ENCODE measurements around the gene MKNK2. TPM values are rescaled to one million over a fixed set of nuclear protein-coding genes. Genes with fewer than 3 reads are reported as not detected.
A peak's percentile ranks its signal among the peaks of the same experiment; 100 is the strongest.

The MKNK2 gene
- total and polyA plus RNA-seq, 5 experiments from 2014 or later = 26.1 to 176 (median 47.1) TPM

- Mint-ChIP-seq H3K9me3 (no peaks in the 10 kb centered on the region), H3K27me3 (no peaks in the 10 kb centered on the region), H3K4me3 (peak overlapping the region in 8 of 10 donors; percentile 13 to 78 (median 50)), H3K27ac (peak overlapping the region in 8 of 10 donors; percentile 10 to 77 (median 50)), H3K36me3 (peaks cover 0 to 13% (median 9%) of the 10 kb centered on the region in 3 donors), H3K4me1 (peaks cover 8 to 46% (median 27%) of the 10 kb centered on the region in 4 donors)
- DNase-seq = no peak
- POLR2A ChIA-PET = interaction anchor here (0.6 kb wide), 1 partner anchor 83 kb away, joined by 3 read pairs; no protein-coding TSS in a partner anchor
- ATAC-seq = no peak
These were observed 37.9 kb downstream of the MKNK2 start for GRCh38 chr19:2012941-2013682.

GRCh38 chr19:2011169-2011568 is 39.9 kb downstream of the MKNK2 start:
- H3K9me3 Mint-ChIP-seq = no peaks in the 10 kb centered on the region
- H3K27ac Mint-ChIP-seq = peak overlapping the region in 7 of 10 donors; percentile 24 to 81 (median 56)
- H3K4me1 Mint-ChIP-seq = peaks cover 7 to 46% (median 26%) of the 10 kb centered on the region in 4 donors
- no peak for ATAC-seq
- DNase-seq = no peak
- H3K4me3 Mint-ChIP-seq = no peak overlapping the region
- H3K36me3 Mint-ChIP-seq = peaks cover 0 to 13% (median 9%) of the 10 kb centered on the region in 3 donors
- POLR2A ChIA-PET = no interaction called here
- H3K27me3 Mint-ChIP-seq = no peaks in the 10 kb centered on the region

DNA sequence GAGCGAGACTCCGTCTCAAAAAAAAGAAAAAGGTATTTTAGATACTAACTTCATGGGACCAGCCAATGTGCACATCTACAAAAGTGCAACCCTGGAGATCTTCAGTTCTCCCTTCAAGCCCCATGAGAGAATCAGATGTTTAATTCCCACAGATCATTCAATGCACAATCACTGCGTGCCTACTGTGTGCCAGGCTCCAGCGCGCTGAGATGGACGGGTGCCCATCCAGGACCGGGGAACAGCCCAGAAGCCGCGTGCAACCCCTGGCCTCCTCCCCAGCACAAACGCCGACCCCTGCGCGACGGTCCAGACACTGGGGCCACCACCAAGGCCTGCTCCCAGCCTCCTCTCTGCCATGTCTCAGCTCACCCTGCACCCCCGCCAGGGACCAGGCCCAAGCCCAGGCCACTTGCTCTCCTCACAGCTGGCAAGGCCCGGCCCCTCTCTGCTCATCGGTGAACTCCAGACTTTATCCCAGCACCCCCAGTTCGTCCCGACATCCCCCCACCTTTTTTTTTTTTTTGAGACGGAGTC is 40.8 kb downstream of the MKNK2 start:
- no peak overlapping the region for H3K4me3 Mint-ChIP-seq
- peaks cover 0 to 13% (median 9%) of the 10 kb centered on the region in 3 donors for H3K36me3 Mint-ChIP-seq
- H3K27me3 Mint-ChIP-seq = no peaks in the 10 kb centered on the region
- ATAC-seq (no peak), DNase-seq (no peak)
- POLR2A ChIA-PET = no interaction called here
- H3K27ac Mint-ChIP-seq = peak overlapping the region in 2 of 10 donors; percentile 40 to 56
- H3K4me1 Mint-ChIP-seq = peaks cover 7 to 46% (median 27%) of the 10 kb centered on the region in 4 donors
- H3K9me3 Mint-ChIP-seq = no peaks in the 10 kb centered on the region

DNA sequence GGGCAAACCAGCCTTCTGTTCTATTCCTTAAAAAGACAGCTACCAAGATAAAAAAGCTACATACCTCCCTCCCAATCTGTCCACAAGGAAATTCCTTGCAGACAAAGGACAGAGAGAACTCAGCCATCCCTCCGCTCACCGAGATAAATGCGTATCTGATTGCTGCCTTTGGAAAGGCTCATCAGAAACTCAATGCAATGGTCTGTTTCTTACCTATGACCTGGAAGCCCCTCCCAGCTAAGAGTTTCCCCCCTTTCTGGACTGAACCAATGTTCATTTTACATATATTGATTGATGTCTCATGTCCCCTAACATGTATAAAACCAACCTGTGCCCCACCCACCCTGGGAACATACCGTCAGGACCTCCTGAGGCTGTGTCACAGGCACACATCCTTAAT is 47.2 kb downstream of the MKNK2 start:
- POLR2A ChIA-PET = interaction anchor here (0.6 to 0.7 kb wide), 3 partner anchors 61 to 972 kb away, joined by 3 to 4 read pairs (median 4); no protein-coding TSS in a partner anchor
- no peak for DNase-seq
- no peak overlapping the region for H3K4me3 Mint-ChIP-seq

GRCh38 chr19:1999856-2000515 is 51.1 kb downstream of the MKNK2 start:
- Mint-ChIP-seq H3K9me3 (no peaks in the 10 kb centered on the region), H3K36me3 (peaks cover 0 to 46% (median 9%) of the 10 kb centered on the region in 3 donors), H3K4me3 (no peak overlapping the region), H3K27ac (no peak overlapping the region), H3K4me1 (peaks cover 0 to 10% (median 4%) of the 10 kb centered on the region in 4 donors), H3K27me3 (no peaks in the 10 kb centered on the region)
- POLR2A ChIA-PET = no interaction called here
- DNase-seq (no peak), ATAC-seq (no peak)

More for the DNA sequence above, 47.2 kb downstream of the MKNK2 start:
- no peaks in the 10 kb centered on the region for H3K27me3 Mint-ChIP-seq
- peaks cover 0 to 30% (median 2%) of the 10 kb centered on the region in 3 donors for H3K36me3 Mint-ChIP-seq
- no peaks in the 10 kb centered on the region for H3K9me3 Mint-ChIP-seq
- H3K27ac Mint-ChIP-seq = peak overlapping the region in 2 of 10 donors; percentile 52 to 66
- H3K4me1 Mint-ChIP-seq = peaks cover 0 to 12% (median 4%) of the 10 kb centered on the region in 4 donors
- ATAC-seq = no peak

GRCh38 chr19:1998712-1999708 is 52.0 kb downstream of the MKNK2 start:
- POLR2A ChIA-PET = interaction anchor here (0.6 to 0.8 kb wide), 2 partner anchors 26 to 43 kb away, joined by 3 read pairs; no protein-coding TSS in a partner anchor
- Mint-ChIP-seq H3K36me3 (peaks cover 0 to 45% (median 9%) of the 10 kb centered on the region in 3 donors), H3K4me1 (peaks cover 0 to 10% (median 4%) of the 10 kb centered on the region in 4 donors), H3K4me3 (peak overlapping the region in 4 of 10 donors; percentile 16 to 45 (median 32)), H3K9me3 (no peaks in the 10 kb centered on the region), H3K27me3 (no peaks in the 10 kb centered on the region), H3K27ac (peak overlapping the region in 1 of 10 donors; percentile 61)
- ATAC-seq (peak in 1 of 2 donors; percentile 46), DNase-seq (no peak)

DNA sequence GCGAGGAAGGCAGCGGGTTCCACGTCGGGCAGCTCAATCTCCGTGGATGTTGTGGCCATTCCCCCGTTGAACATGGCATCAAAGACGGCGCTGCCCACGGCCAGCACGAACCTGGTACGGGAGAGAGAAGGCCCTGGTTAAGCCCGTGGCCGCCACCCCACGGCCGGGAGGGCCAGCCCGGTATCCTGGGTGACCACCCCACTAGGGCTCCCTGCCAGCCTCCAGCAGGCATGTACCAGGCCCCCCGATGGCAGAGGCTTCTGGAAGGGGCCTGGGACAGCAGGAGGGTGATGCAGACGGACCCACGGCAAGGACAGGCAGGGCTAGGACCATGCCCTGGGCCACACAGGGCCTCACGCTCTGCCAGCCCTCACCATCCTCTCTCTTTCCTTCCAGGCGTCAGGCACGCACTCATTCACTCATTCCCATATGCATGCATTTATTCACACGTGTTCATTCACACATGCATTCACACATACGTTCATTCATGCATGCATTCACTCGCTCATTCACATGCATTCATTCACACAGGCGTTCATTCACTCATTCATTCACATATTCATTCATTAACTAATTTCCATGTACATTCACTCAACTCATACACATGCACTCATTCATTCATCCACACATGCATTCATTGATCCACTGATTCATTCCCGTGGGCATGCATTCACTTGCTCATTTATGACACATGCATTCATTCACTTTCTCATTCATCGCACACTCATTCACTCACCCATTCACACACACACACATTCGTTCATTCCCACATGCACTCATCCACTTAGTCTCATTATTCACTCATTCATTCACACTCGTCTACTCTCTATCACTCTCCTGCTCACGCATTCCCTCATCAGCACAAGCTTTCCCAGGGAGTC is 53.5 kb downstream of the MKNK2 start:
- Mint-ChIP-seq H3K4me1 (peaks cover 0 to 10% (median 4%) of the 10 kb centered on the region in 4 donors), H3K36me3 (peaks cover 0 to 41% (median 7%) of the 10 kb centered on the region in 3 donors), H3K4me3 (peak overlapping the region in 1 of 10 donors; percentile 25), H3K27ac (peak overlapping the region in 3 of 10 donors; percentile 14 to 56 (median 53)), H3K9me3 (no peaks in the 10 kb centered on the region), H3K27me3 (no peaks in the 10 kb centered on the region)
- POLR2A ChIA-PET = no interaction called here
- DNase-seq (no peak), ATAC-seq (no peak)

DNA sequence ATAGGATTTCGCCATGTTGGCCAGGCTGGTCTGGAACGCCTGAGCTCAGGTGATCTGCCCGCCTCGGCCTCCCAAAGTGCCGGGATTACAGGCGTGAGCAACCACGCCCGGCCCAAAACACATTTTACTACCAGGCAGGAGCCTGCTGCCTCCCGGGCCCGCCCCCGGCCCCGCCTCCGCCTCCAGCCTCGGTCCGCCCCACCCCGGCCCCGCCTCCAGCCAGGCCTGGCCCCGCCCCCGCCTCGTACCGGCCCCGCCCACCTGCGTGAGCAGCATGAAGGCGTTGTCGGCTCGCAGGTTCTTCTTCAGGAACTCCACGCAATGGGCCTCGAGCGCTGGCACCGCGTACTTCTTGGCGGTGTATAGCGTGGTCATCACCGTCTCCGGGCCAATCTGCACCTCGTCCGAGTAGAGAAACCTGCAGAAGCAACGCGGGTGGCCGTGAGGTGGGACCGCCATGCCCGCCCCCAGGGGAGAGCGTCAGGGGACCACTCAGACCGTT is 58.2 kb downstream of the MKNK2 start:
- H3K27me3 Mint-ChIP-seq = no peaks in the 10 kb centered on the region
- H3K36me3 Mint-ChIP-seq = peaks cover 0 to 44% (median 7%) of the 10 kb centered on the region in 3 donors
- peaks cover 0 to 3% (median 1%) of the 10 kb centered on the region in 4 donors for H3K4me1 Mint-ChIP-seq
- no peak for ATAC-seq
- DNase-seq = peak in 2 of 10 donors; percentile 9 to 35
- POLR2A ChIA-PET = no interaction called here
- no peak overlapping the region for H3K4me3 Mint-ChIP-seq
- H3K9me3 Mint-ChIP-seq = no peaks in the 10 kb centered on the region
- H3K27ac Mint-ChIP-seq = peak overlapping the region in 1 of 10 donors; percentile 72

DNA sequence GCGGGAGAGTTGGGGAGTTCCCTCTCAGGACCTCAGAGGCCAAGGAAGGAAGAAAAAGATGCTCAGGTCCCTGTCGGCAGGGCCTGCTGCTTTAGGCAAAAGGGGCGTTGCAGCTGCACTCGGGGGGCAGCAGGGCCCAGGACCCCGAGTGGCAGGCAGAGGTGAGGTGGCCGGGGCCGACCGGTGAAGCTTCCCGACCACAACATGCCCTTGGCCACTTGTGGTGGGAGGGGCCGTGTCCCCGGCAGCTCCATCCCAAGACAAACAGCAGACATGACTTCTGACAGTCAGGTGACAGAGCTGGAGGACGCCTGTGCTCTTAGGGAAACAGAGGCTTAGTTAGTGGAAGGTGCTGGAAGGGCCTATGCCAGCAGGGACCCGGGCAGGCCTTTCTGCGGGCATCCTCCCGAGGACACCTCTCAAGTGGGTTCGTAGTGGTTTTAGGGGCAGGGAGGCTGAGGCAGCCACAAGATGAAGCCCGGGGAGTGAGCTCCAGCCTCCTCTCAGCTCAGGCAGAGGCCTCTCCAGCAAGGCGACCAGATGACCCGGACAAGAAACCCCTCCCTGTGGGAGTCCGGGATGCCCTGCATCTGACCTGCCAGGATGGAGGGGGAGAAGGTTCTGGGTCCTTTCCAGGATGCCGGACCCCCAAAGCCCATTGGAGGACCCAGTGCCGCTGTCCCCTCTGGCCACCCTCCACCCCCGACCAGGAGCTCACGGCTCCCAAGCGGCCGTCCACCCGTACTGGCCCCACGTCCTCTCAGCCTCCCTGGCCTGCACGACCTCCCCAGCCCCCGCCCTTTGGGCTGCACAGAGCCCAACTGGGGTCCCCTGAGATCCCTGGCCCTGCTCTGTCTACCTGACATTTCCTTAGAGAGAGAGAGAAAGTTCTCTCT is 59.8 kb downstream of the MKNK2 start:
- Mint-ChIP-seq H3K4me3 (no peak overlapping the region), H3K27ac (peak overlapping the region in 2 of 10 donors; percentile 19 to 60), H3K9me3 (no peaks in the 10 kb centered on the region), H3K4me1 (no peaks in the 10 kb centered on the region), H3K36me3 (peaks cover 0 to 45% (median 5%) of the 10 kb centered on the region in 3 donors), H3K27me3 (no peaks in the 10 kb centered on the region)
- POLR2A ChIA-PET = interaction anchor here (0.6 kb wide), 1 partner anchor 644 kb away, joined by 3 read pairs; no protein-coding TSS in a partner anchor
- ATAC-seq (no peak), DNase-seq (no peak)

All from naive thymus-derived CD8-positive, alpha-beta T cell (primary cell).